ENCODE results near the gene RBFOX1. TPM values are rescaled to one million over a fixed set of nuclear protein-coding genes. Genes with fewer than 3 reads are reported as not detected.

The RBFOX1 gene
- total RNA-seq, 1 donor from 2014 or later = not detected

DNA sequence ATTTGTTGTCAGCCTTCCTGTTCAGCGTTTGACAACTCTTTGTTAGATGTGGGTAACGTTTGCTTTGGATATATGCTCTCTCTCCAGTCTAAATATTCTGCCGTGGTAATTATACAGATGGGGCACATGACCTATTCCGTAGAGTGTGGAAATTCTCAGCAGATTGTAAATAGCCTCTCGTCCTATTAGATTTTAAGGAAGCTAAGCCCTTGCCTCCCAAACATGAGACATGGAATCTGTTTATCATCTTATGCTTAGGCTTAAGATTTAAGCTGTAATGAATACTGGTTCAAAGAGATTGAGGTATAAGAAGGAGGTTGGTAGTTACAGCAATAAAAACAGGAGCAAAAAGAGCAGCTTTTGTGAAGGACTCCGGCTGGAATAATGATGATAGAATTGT lies 87.4 kb downstream of the RBFOX1 start:
- Histone ChIP-seq H3K36me3 (no peaks in the 10 kb centered on the region), H3K27ac (no peak overlapping the region), H3K4me3 (no peak overlapping the region), H3K27me3 (no peaks in the 10 kb centered on the region), H3K4me1 (no peaks in the 10 kb centered on the region), H3K9me3 (no peaks in the 10 kb centered on the region)
- intact Hi-C loops (cut with DNase I) = no loop called here
- TF ChIP-seq, protein P1, sequence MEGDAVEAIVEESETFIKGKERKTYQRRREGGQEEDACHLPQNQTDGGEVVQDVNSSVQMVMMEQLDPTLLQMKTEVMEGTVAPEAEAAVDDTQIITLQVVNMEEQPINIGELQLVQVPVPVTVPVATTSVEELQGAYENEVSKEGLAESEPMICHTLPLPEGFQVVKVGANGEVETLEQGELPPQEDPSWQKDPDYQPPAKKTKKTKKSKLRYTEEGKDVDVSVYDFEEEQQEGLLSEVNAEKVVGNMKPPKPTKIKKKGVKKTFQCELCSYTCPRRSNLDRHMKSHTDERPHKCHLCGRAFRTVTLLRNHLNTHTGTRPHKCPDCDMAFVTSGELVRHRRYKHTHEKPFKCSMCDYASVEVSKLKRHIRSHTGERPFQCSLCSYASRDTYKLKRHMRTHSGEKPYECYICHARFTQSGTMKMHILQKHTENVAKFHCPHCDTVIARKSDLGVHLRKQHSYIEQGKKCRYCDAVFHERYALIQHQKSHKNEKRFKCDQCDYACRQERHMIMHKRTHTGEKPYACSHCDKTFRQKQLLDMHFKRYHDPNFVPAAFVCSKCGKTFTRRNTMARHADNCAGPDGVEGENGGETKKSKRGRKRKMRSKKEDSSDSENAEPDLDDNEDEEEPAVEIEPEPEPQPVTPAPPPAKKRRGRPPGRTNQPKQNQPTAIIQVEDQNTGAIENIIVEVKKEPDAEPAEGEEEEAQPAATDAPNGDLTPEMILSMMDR (IDR thresholded peaks at IDR 0.05) = no peak
- no peak for DNase-seq (ENCODE audit: low spot score in 2 of 2)

DNA sequence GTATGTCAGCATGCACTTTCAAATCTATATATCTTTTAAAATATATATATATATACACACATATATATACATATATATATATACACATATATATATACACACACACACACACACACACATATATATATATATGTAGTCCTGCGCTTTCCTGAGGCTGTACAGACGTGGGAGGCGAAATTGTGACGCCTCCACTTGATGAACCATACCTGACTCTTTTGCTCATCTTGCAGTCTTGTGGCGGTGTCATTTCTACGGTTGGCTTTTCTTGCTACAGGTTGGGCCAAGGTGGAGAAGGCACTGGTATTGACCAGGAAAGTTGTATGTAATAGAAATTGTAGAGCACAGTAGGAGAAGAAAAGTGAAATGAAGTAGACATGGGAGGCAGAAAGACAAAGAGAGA lies 88.2 kb downstream of the RBFOX1 start:
- intact Hi-C loops (cut with DNase I) = no loop called here
- H3K9me3 ChIP-seq = no peaks in the 10 kb centered on the region
- DNase-seq (ENCODE audit: low spot score in 2 of 2) = no peak
- H3K27me3 ChIP-seq = no peaks in the 10 kb centered on the region
- H3K27ac ChIP-seq = no peak overlapping the region
- TF ChIP-seq, protein P1 (IDR thresholded peaks at IDR 0.05) = no peak
- no peaks in the 10 kb centered on the region for H3K4me1 ChIP-seq
- H3K36me3 ChIP-seq = no peaks in the 10 kb centered on the region
- H3K4me3 ChIP-seq = no peak overlapping the region

DNA sequence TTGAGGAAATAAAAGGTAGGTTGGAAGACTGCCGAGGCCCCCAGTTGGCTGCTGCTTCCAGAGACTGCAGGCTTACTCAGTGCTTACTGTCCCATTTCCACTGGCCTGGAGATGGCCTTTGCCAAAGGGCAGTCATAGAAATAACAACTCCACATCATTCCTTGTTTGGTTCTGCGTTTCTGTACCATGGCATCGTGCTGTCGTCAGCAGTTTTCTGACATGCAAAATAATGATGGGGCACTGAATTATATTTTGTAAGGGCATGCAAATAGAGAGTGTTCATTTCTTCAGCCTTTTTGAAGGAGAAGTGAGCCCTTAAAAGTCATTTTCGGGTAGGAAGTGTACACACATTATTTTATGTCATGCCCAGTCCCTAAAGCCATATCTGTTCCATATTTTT lies 88.9 kb downstream of the RBFOX1 start:
- TF ChIP-seq, protein P1 (IDR thresholded peaks at IDR 0.05) = no peak
- H3K36me3 ChIP-seq = no peaks in the 10 kb centered on the region
- H3K4me3 ChIP-seq = no peak overlapping the region
- H3K27me3 ChIP-seq = no peaks in the 10 kb centered on the region
- no peaks in the 10 kb centered on the region for H3K4me1 ChIP-seq
- H3K9me3 ChIP-seq = no peaks in the 10 kb centered on the region
- H3K27ac ChIP-seq = no peak overlapping the region
- intact Hi-C loops (cut with DNase I) = no loop called here
- no peak for DNase-seq (ENCODE audit: low spot score in 2 of 2)

DNA sequence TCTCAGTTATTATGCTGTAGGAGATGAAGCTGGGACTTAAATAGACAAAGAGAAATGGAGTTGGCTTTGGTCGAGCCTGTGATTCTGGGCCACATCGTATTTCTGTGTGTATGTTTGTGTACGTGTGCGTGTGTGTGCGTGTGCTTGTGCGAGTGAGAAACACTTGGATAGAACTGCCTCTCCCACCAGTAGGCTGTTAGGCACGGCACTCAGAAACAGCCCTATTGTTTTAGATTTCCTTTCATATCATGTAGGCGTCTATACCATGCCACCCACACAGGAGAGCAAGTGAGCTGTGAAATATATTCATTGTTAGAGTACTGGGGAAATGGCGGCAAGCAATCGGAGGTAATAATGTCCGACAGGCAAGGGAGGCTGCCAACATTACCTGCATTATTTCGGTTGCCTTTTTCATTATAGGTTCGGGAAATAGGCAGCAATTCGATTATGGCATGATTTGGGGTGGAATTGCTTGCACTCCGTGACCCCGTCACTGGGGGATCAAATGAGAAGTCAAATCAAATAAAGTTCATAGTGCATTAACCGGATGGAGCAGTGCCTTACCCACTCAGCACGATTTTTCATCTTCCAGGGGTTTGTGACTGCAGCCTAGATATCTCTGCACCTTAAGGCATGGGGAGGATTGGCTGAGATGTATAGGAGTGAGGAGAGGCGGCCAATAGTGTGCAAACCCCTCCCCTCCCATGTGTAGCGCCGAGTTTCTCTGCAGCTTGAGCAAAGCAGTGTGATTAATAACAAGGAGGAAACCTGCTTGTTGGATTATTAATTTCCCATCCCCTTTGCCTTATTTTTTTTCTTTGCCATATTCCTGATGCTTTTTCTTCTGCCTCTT lies 89.6 kb downstream of the RBFOX1 start:
- H3K36me3 ChIP-seq = no peaks in the 10 kb centered on the region
- no peaks in the 10 kb centered on the region for H3K4me1 ChIP-seq
- no peak overlapping the region for H3K4me3 ChIP-seq
- H3K27me3 ChIP-seq = no peaks in the 10 kb centered on the region
- no peak for DNase-seq (ENCODE audit: low spot score in 2 of 2)
- no peak overlapping the region for H3K27ac ChIP-seq
- intact Hi-C loops (cut with DNase I) = no loop called here
- TF ChIP-seq, protein P1 (IDR thresholded peaks at IDR 0.05) = no peak
- no peaks in the 10 kb centered on the region for H3K9me3 ChIP-seq

DNA sequence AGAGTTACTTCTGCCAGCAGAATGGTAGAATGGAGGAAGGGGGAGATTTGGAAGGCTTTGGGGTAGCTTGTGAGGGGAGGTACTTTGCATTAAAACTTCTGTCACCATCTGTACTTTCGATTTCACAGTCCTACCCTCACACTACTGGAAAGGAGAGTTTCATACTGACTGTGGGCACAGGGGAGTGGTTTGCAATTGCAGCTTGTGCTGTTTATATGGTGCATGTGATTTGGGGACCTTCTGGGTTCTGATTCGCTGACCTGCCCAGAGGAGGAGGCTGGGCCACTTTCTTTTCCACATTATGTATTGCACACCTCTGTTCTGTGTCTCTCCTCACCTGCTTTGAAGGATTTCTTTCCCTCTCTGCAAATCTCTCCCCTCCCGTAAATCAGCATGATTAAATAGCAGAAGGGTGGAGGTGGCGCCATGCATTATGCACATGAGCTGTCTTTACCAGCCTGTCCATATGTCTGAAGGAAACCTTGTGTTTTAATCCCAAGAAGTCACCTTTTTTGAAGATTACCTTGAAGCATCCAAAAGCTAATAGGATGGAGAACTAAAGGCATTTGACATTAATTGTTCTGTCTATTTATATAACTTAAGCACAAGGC lies 90.9 kb downstream of the RBFOX1 start:
- Histone ChIP-seq H3K9me3 (no peaks in the 10 kb centered on the region), H3K27ac (no peak overlapping the region), H3K4me3 (no peak overlapping the region), H3K27me3 (no peaks in the 10 kb centered on the region), H3K4me1 (no peaks in the 10 kb centered on the region), H3K36me3 (no peaks in the 10 kb centered on the region)
- intact Hi-C loops (cut with DNase I) = no loop called here
- TF ChIP-seq, protein P1 (IDR thresholded peaks at IDR 0.05) = no peak
- DNase-seq (ENCODE audit: low spot score in 2 of 2) = no peak
